Breast epithelium (tissue), 4 donors: ENCODE measurements around the gene KRT74. TPM values are rescaled to one million over a fixed set of nuclear protein-coding genes. Genes with fewer than 3 reads are reported as not detected.

Experiments
- DNase-seq, 2 donors: peaks; one replicate each; pipeline ENCODE4 v3.0.0-alpha.2; 2019; ENCODE audit warnings: low spot score in 2 of 2
- H3K27ac ChIP-seq, 2 donors: fragments of 200-600 bp; sonication (generic) in 1 of 2; one replicate each; pipeline ENCODE4 v1.5.1; 2016 to 2019; ENCODE audit warnings: mild to moderate bottlenecking in 1 of 2
- H3K27me3 ChIP-seq, 2 donors: fragments of 200-600 bp; sonication (generic) in 1 of 2; one replicate each; pipeline versions ENCODE4 v1.5.1 to v1.6.0; 2017 to 2019; ENCODE audit warnings: control low read depth in 1 of 2, mild to moderate bottlenecking in 1 of 2
- H3K36me3 ChIP-seq: fragments of 200-600 bp; one replicate; pipeline ENCODE4 v1.5.1; 2019
- H3K4me1 ChIP-seq, 2 donors: fragments of 200-600 bp; sonication (generic); one replicate each; pipeline ENCODE4 v1.5.1; 2016 to 2019; ENCODE audit warnings: control low read depth in 1 of 2
- H3K4me3 ChIP-seq, 3 donors: fragments of 200-600 bp; sonication (generic); 1 replicate in 2 of 3; 2 replicates in 1 of 3; pipeline ENCODE4 v1.5.1; 2016 to 2019; ENCODE audit warnings: mild to moderate bottlenecking in 3 of 3, moderate library complexity in 2 of 3
- H3K9me3 ChIP-seq, 2 donors: fragments of 200-600 bp; sonication (generic) in 1 of 2; one replicate each; pipeline ENCODE4 v1.5.1; 2016 to 2019; ENCODE audit warnings: control low read depth in 1 of 2
- POLR2A ChIP-seq: fragments of 450-650 bp; IDR thresholded peaks from one replicate; pipeline ENCODE4 v1.6.1; 2016; ENCODE audit warnings: antibody characterized with exemption, mild to moderate bottlenecking, moderate library complexity
- POLR2AphosphoS5 ChIP-seq, 3 donors: sonication (generic); formaldehyde crosslinking; IDR thresholded peaks; one replicate each; pipeline ENCODE4 v1.6.1; 2017; ENCODE audit warnings: antibody characterized with exemption in 3 of 3
- intact Hi-C: fragments of 100-400 bp; cut with DNase I; formaldehyde crosslinking; loops from one replicate; pipeline ENCODE4 v1.15.1; 2023; ENCODE audit warnings: low total_unique reads
- total RNA-seq, 3 donors: library from RNA; depleted of rRNA; stranded (reverse); fragments of >200 nt; gene quantifications; one replicate each; pipeline ENCODE4 v1.1.0, GENCODE V29; 2016
- TF ChIP-seq, protein P1 (sequence below), 3 donors: fragments of 450-650 bp; IDR thresholded peaks; one replicate each; pipeline ENCODE4 v1.5.1; 2016 to 2017; ENCODE audit warnings: antibody characterized with exemption in 3 of 3, mild to moderate bottlenecking in 3 of 3, moderate library complexity in 3 of 3

KRT74 gene
- total RNA-seq, 3 donors from 2014 or later = not detected

DNA sequence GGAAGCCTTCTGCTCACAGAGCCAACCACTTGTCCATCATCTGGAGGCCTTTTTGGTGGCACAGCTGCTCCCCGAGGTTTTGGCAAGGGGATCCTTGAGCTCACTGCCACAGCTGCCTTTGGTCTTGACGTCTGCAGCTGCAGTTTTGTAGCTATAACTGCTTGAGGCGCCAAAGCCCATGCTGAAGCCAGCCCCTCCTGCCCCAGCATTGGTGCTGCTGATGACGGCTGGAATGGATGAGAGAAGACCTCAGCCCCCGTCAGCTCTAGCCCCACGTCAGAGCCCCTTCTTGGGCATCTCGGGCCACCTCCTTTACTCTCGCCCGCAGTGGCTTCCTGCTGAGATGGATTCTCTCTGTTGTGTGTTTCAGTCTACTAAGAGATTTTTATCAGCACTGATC is 12.3 kb upstream of the KRT74 start:
- Histone ChIP-seq H3K9me3 (no peaks in the 10 kb centered on the region), H3K27me3 (no peaks in the 10 kb centered on the region), H3K36me3 (no peaks in the 10 kb centered on the region), H3K27ac (no peak overlapping the region), H3K4me1 (no peaks in the 10 kb centered on the region), H3K4me3 (no peak overlapping the region)
- no peak for DNase-seq
- intact Hi-C loops = loop anchor here (5.0 kb wide), 1 partner anchor 449 kb away; no protein-coding TSS in a partner anchor
- TF ChIP-seq, protein P1, sequence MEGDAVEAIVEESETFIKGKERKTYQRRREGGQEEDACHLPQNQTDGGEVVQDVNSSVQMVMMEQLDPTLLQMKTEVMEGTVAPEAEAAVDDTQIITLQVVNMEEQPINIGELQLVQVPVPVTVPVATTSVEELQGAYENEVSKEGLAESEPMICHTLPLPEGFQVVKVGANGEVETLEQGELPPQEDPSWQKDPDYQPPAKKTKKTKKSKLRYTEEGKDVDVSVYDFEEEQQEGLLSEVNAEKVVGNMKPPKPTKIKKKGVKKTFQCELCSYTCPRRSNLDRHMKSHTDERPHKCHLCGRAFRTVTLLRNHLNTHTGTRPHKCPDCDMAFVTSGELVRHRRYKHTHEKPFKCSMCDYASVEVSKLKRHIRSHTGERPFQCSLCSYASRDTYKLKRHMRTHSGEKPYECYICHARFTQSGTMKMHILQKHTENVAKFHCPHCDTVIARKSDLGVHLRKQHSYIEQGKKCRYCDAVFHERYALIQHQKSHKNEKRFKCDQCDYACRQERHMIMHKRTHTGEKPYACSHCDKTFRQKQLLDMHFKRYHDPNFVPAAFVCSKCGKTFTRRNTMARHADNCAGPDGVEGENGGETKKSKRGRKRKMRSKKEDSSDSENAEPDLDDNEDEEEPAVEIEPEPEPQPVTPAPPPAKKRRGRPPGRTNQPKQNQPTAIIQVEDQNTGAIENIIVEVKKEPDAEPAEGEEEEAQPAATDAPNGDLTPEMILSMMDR (IDR thresholded peaks at IDR 0.05) = no peak
- TF ChIP-seq POLR2A (no peak), POLR2AphosphoS5 (IDR thresholded peaks at IDR 0.05) (no peak)

DNA sequence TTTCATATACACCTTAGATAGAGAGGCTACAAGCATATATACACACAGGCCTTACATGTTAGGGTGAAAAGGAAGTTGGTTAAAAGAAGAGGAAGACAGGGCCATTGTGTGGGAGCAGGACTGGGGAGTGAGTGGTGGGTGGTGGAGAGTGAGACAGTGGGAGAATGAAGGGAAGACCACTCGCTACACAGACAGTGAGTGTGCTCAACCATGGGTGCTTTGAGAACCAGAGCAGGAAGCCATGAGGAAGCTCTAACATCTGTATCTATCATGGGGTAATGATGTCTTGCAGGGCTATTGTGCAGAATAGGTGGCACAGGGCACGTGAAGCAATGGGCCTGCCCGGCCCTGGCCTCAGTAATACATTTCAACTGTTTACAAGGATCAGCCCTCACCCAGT is 11.4 kb upstream of the KRT74 start:
- no peaks in the 10 kb centered on the region for H3K36me3 ChIP-seq
- no peak overlapping the region for H3K27ac ChIP-seq
- DNase-seq = no peak
- H3K9me3 ChIP-seq = no peaks in the 10 kb centered on the region
- H3K27me3 ChIP-seq = no peaks in the 10 kb centered on the region
- H3K4me1 ChIP-seq = no peaks in the 10 kb centered on the region
- TF ChIP-seq POLR2AphosphoS5 (IDR thresholded peaks at IDR 0.05) = no peak
- intact Hi-C loops = loop anchor here (5.0 kb wide), 1 partner anchor 448 kb away; no protein-coding TSS in a partner anchor
- no peak overlapping the region for H3K4me3 ChIP-seq

DNA sequence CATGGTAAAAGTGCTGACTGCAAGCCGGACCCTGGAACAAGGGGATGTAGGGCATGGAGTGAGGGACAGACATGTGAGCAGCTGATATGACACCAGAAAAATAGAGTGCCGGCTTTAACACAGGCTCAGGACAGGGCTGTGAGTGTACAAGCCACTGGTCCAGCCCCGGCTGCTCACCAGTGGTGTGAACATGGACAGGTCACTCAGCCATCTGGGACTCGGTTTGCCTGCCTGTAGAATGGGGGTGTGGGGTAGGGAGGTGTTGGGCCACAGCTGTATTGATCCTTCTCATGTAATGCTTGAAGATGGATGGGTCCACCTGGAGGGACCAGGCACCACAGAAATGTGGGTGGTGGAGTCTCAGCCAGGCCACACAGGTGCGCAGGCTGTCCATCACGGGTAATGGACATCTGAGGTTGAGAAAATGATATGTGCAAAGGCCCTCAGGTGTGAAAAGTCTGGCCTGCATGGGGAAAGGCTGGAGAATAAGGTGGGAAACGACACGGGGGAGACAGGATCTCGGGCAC is 10.6 kb upstream of the KRT74 start:
- H3K27ac ChIP-seq = no peak overlapping the region
- intact Hi-C loops = loop anchor here (5.0 kb wide), 1 partner anchor 293 kb away; no protein-coding TSS in a partner anchor
- DNase-seq = no peak

DNA sequence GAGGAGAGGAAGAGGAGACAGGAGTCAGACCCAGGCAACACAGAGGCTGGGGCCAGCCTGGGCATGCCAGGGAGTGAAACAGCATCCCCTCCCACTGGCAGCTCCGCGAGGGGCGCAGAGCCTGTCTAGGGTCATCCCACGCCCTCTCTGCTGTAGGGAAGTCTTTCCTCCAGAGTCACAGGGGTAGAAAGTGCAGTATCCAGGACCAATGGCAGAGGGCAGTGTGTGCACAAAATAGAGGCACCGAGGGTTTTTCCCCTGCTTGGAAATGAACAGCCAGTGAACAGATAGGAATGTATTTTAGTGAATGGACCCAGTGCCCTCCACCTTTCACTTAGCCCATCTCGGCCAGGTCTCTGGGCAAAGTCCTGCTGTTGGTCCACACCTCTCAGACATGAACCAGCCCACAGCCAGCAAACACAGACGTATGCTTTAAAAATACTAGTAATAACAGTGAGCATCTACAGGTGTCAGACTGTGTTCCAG is 9.4 kb upstream of the KRT74 start:
- no peaks in the 10 kb centered on the region for H3K27me3 ChIP-seq
- H3K27ac ChIP-seq = peak overlapping the region; percentile 52 to 53
- H3K4me3 ChIP-seq = no peak overlapping the region
- TF ChIP-seq POLR2A = no peak
- TF ChIP-seq, protein P1 (IDR thresholded peaks at IDR 0.05) = peak; percentile 76 to 83 (median 82)
- TF ChIP-seq POLR2AphosphoS5 (IDR thresholded peaks at IDR 0.05) = peak in 1 of 3 donors; percentile 44
- no peaks in the 10 kb centered on the region for H3K9me3 ChIP-seq
- no peaks in the 10 kb centered on the region for H3K36me3 ChIP-seq
- DNase-seq = peak; percentile 68 to 75
- H3K4me1 ChIP-seq = no peaks in the 10 kb centered on the region
- intact Hi-C loops = loop anchor here (5.0 kb wide), 1 partner anchor 294 kb away; no protein-coding TSS in a partner anchor

More for the DNA sequence above, 10.6 kb upstream of the KRT74 start:
- Histone ChIP-seq H3K4me3 (no peak overlapping the region), H3K9me3 (no peaks in the 10 kb centered on the region), H3K27me3 (no peaks in the 10 kb centered on the region), H3K36me3 (no peaks in the 10 kb centered on the region), H3K4me1 (no peaks in the 10 kb centered on the region)
- TF ChIP-seq POLR2AphosphoS5 (IDR thresholded peaks at IDR 0.05) (no peak), POLR2A (no peak)
- TF ChIP-seq, protein P1 (IDR thresholded peaks at IDR 0.05) = no peak

DNA sequence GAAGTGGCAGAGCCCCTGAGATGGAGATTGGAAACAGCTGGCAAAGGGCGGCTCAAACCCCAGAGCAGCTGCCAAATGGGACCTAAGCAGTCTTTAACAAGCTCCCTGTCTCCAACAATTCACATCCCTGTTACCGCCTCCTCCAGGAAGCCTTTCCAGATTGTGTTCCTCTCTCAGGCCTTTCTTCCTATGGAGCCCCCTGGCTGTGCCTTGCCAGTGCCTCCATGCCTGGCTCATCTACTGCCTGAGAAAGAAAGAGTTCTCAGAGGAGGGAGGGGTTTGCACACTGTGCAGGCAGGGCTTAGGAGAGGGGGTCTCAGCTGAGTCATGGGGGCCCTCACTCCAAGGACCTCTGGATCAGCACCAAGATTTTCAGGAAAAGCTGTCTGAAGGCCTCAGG is 8.8 kb upstream of the KRT74 start:
- no peaks in the 10 kb centered on the region for H3K9me3 ChIP-seq
- H3K27me3 ChIP-seq = no peaks in the 10 kb centered on the region
- no peak overlapping the region for H3K4me3 ChIP-seq
- intact Hi-C loops = loop anchor here (5.0 kb wide), 1 partner anchor 295 kb away; no protein-coding TSS in a partner anchor
- DNase-seq = no peak
- no peaks in the 10 kb centered on the region for H3K4me1 ChIP-seq
- H3K27ac ChIP-seq = peak overlapping the region; percentile 52 to 53
- no peaks in the 10 kb centered on the region for H3K36me3 ChIP-seq
- TF ChIP-seq POLR2AphosphoS5 (IDR thresholded peaks at IDR 0.05) (no peak), POLR2A (no peak)
- TF ChIP-seq, protein P1 (IDR thresholded peaks at IDR 0.05) = no peak
